Osteocyte (in vitro differentiated cells): ENCODE results near the gene CASQ2. TPM values are rescaled to one million over a fixed set of nuclear protein-coding genes. Genes with fewer than 3 reads are reported as not detected.

Experiments used
- DNase-seq: peaks from one replicate; pipeline ENCODE4 v3.0.0; 2021; ENCODE audit warnings: mixed read lengths; ENCODE audit not compliant: unreplicated experiment; ENCODE audit errors: extremely low spot score
- H3K27ac Mint-ChIP-seq: one replicate; pipeline ENCODE4 v1.8.0; 2021; ENCODE audit warnings: mild to moderate bottlenecking, mixed read lengths; ENCODE audit not compliant: unreplicated experiment
- H3K27me3 Mint-ChIP-seq: one replicate; pipeline ENCODE4 v1.8.0; 2021; ENCODE audit warnings: mixed read lengths; ENCODE audit not compliant: unreplicated experiment
- H3K36me3 Mint-ChIP-seq: one replicate; pipeline ENCODE4 v1.8.0; 2021; ENCODE audit warnings: mixed read lengths; ENCODE audit not compliant: unreplicated experiment
- H3K4me1 Mint-ChIP-seq: one replicate; pipeline ENCODE4 v1.8.0; 2021; ENCODE audit warnings: mixed read lengths; ENCODE audit not compliant: unreplicated experiment
- H3K4me3 Mint-ChIP-seq: one replicate; pipeline ENCODE4 v1.8.0; 2021; ENCODE audit warnings: mild to moderate bottlenecking, moderate library complexity, mixed read lengths; ENCODE audit not compliant: unreplicated experiment
- H3K9me3 Mint-ChIP-seq: one replicate; pipeline ENCODE4 v1.8.0; 2021; ENCODE audit warnings: mixed read lengths; ENCODE audit not compliant: unreplicated experiment
- total RNA-seq: library from RNA; stranded (reverse); gene quantifications from 2 replicates; pipeline ENCODE4 v1.2.1, GENCODE V29; 2021
- TF ChIP-seq, protein P1 (sequence below): fragments of 200-600 bp; sonication (generic); IDR thresholded peaks from 2 replicates; pipeline ENCODE4 v1.5.0; 2021; ENCODE audit warnings: antibody characterized with exemption, mild to moderate bottlenecking, moderate library complexity

The CASQ2 gene
- total RNA-seq, 1 donor from 2014 or later = not detected

- Mint-ChIP-seq H3K4me3 (no peak overlapping the region), H3K27ac (no peak overlapping the region), H3K9me3 (no peaks in the 10 kb centered on the region), H3K4me1 (peaks cover 10% of the 10 kb centered on the region), H3K36me3 (no peaks in the 10 kb centered on the region), H3K27me3 (peaks cover 19% of the 10 kb centered on the region)
- TF ChIP-seq, protein P1, sequence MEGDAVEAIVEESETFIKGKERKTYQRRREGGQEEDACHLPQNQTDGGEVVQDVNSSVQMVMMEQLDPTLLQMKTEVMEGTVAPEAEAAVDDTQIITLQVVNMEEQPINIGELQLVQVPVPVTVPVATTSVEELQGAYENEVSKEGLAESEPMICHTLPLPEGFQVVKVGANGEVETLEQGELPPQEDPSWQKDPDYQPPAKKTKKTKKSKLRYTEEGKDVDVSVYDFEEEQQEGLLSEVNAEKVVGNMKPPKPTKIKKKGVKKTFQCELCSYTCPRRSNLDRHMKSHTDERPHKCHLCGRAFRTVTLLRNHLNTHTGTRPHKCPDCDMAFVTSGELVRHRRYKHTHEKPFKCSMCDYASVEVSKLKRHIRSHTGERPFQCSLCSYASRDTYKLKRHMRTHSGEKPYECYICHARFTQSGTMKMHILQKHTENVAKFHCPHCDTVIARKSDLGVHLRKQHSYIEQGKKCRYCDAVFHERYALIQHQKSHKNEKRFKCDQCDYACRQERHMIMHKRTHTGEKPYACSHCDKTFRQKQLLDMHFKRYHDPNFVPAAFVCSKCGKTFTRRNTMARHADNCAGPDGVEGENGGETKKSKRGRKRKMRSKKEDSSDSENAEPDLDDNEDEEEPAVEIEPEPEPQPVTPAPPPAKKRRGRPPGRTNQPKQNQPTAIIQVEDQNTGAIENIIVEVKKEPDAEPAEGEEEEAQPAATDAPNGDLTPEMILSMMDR = no peak
- DNase-seq = no peak
These were observed 36.2 kb downstream of the CASQ2 start for GRCh38 chr1:115732316-115732715.

DNA sequence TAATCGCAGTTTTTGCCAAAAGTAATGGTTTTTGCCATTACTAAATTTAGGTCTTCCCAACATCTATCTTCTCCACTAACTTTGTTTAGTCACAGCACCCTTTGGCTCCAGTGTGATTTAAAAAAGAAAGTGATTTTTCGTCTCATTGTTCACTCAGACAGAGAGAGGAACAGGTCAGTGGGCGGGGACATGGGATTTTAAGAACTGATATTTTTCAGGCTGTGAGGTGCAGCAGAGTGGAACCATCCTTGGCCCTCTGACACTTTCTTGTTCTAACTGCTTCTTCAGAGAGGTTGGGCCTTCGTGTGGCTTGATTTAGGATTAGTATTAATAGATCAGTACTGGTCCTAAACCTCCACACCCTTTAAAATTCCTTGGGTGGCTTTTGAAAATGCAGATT lies 38.8 kb downstream of the CASQ2 start:
- peaks cover 9% of the 10 kb centered on the region for H3K27me3 Mint-ChIP-seq

GRCh38 chr1:115728341-115728740 lies 40.2 kb downstream of the CASQ2 start:
- H3K4me1 Mint-ChIP-seq = peaks cover 10% of the 10 kb centered on the region
- H3K27ac Mint-ChIP-seq = peak overlapping the region; percentile 95
- no peak for DNase-seq
- H3K9me3 Mint-ChIP-seq = no peaks in the 10 kb centered on the region
- H3K27me3 Mint-ChIP-seq = no peaks in the 10 kb centered on the region
- H3K36me3 Mint-ChIP-seq = no peaks in the 10 kb centered on the region
- TF ChIP-seq, protein P1 = no peak
- no peak overlapping the region for H3K4me3 Mint-ChIP-seq

More for the DNA sequence above, 38.8 kb downstream of the CASQ2 start:
- H3K4me3 Mint-ChIP-seq = no peak overlapping the region
- TF ChIP-seq, protein P1 = no peak
- no peaks in the 10 kb centered on the region for H3K9me3 Mint-ChIP-seq
- peaks cover 10% of the 10 kb centered on the region for H3K4me1 Mint-ChIP-seq
- H3K27ac Mint-ChIP-seq = no peak overlapping the region
- DNase-seq = no peak
- H3K36me3 Mint-ChIP-seq = no peaks in the 10 kb centered on the region

- H3K27ac Mint-ChIP-seq = peak overlapping the region; percentile 95
- no peaks in the 10 kb centered on the region for H3K9me3 Mint-ChIP-seq
- H3K4me3 Mint-ChIP-seq = no peak overlapping the region
- no peaks in the 10 kb centered on the region for H3K36me3 Mint-ChIP-seq
- H3K27me3 Mint-ChIP-seq = no peaks in the 10 kb centered on the region
- TF ChIP-seq, protein P1 = no peak
- peaks cover 10% of the 10 kb centered on the region for H3K4me1 Mint-ChIP-seq
- no peak for DNase-seq
These were observed 40.7 kb downstream of the CASQ2 start for GRCh38 chr1:115727706-115728249.

DNA sequence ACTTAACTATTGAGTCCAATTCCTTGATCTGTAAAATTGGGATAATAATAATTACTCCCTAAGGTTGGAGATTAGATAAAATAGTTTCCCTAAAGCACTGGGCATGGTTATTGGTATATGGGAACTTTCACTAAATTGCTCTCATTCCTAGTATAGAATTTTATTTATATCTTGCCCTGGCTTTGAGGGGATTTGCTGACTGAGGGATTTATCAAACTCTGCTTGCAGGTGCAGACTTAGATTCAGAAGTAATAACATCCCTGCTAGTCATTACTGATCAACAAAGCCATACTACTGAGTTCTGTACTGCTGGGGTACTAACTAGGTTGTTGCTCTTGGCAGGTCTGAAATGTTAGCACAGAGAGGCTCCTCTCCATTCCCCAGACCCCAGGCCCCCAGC lies 41.9 kb downstream of the CASQ2 start:
- Mint-ChIP-seq H3K27ac (no peak overlapping the region), H3K27me3 (peaks cover 3% of the 10 kb centered on the region), H3K4me1 (peaks cover 10% of the 10 kb centered on the region), H3K9me3 (no peaks in the 10 kb centered on the region), H3K4me3 (no peak overlapping the region), H3K36me3 (no peaks in the 10 kb centered on the region)
- no peak for DNase-seq
- TF ChIP-seq, protein P1 = no peak
